Renal pelvis (tissue), 4 donors: ENCODE measurements around the gene TTC28. TPM values are rescaled to one million over a fixed set of nuclear protein-coding genes. Genes with fewer than 3 reads are reported as not detected.
A peak's percentile ranks its signal among the peaks of the same experiment; 100 is the strongest.

Experiments used
- DNase-seq: peaks from one replicate; pipeline ENCODE4 v3.0.0-alpha.2; 2013
- polyA plus RNA-seq, 3 donors: library from polyadenylated mRNA; unstranded; fragments of 120-200 nt; gene quantifications; one replicate each; pipeline ENCODE4 v1.2.1, GENCODE V29; 2013; ENCODE audit not compliant: insufficient read length in 3 of 3

Gene TTC28
- polyA plus RNA-seq, 3 donors: 31.4 to 47.3 (median 36.4) TPM

- no peak for DNase-seq
Measured at GRCh38 chr22:28025333-28025732, 654.3 kb downstream of the TTC28 start.

GRCh38 chr22:28024422-28024888 is 655.2 kb downstream of the TTC28 start:
- DNase-seq: no peak

- DNase-seq: no peak
Measured at GRCh38 chr22:28023774-28024173, 655.9 kb downstream of the TTC28 start.

- DNase-seq: no peak
Measured at GRCh38 chr22:28023036-28023435, 656.6 kb downstream of the TTC28 start.

GRCh38 chr22:28021998-28022660 is 657.5 kb downstream of the TTC28 start:
- no peak for DNase-seq

GRCh38 chr22:28021116-28021997 is 658.3 kb downstream of the TTC28 start:
- no peak for DNase-seq

- peak; percentile 62 for DNase-seq
Measured at GRCh38 chr22:28019881-28020861, 659.5 kb downstream of the TTC28 start.

GRCh38 chr22:28019360-28019759 is 660.3 kb downstream of the TTC28 start:
- no peak for DNase-seq

- no peak for DNase-seq
Measured at GRCh38 chr22:28018461-28018927, 661.1 kb downstream of the TTC28 start.

GRCh38 chr22:28017859-28018258 is 661.8 kb downstream of the TTC28 start:
- no peak for DNase-seq

GRCh38 chr22:28017558-28017820 is 662.2 kb downstream of the TTC28 start:
- no peak for DNase-seq

- no peak for DNase-seq
Measured at GRCh38 chr22:28016781-28017557, 662.7 kb downstream of the TTC28 start.

- DNase-seq: no peak
Measured at GRCh38 chr22:28015676-28016601, 663.7 kb downstream of the TTC28 start.

- no peak for DNase-seq
Measured at GRCh38 chr22:28015046-28015425, 664.6 kb downstream of the TTC28 start.

GRCh38 chr22:28014211-28015045 is 665.2 kb downstream of the TTC28 start:
- no peak for DNase-seq

GRCh38 chr22:28013611-28014010 is 666.0 kb downstream of the TTC28 start:
- no peak for DNase-seq

- no peak for DNase-seq
Measured at GRCh38 chr22:28012832-28013460, 666.7 kb downstream of the TTC28 start.

- peak; percentile 68 for DNase-seq
Measured at GRCh38 chr22:28009272-28009827, 670.3 kb downstream of the TTC28 start.
